Measurements from ENCODE around the gene CLMP.

Gene CLMP

DNA sequence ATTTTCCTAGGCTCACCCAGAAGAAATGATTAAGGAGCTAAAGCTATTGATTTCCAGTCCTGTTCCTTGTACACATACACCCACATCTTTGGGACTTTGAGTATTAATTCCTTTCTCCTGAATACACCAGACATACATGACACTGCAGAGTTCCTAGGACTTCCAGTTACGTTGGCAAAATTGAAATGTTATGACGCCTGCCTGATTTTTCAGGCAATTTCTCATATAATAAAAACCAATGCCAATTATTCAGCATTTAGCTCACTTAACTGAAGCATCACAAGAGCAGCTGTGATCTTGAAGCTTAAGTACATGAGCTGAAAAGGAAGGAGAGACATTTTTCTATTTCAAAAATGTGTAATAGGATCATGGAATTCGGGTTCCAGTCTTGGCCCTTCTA is 4.5 kb downstream of the CLMP start:
- no peak for DNase-seq (ENCODE audit: low read depth in 2 of 2)

DNA sequence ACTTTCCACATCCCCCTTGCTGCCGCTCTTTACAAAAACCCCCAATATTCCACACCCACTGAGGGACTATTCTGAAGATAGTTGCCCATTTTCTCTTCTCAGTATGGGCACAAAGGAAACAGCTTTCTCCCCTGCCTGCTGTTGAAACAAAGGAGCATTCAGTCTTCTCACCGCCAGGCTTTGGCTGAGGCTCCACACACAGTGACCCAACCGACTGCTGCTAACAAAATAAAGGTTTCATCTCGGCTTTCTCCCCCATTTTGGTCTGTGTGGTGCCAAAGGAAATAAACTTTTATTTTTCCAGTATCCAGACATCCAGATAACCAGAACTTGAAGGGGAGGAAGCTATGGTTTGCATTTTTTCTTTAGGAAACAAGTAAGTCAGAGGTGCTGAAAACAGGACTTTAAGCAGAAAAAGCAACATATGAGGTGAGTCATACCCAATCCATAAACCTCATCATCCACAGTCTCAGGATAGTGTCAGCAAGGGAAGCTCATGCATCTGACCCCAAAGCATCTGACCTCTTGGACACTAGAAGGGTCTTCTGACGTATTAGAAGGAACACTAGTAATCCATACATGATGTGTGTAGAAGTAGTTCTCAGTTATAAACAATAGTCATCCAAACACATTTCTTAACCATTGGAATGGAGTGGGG is 6.4 kb downstream of the CLMP start:
- DNase-seq (ENCODE audit: low read depth in 2 of 2) = no peak

GRCh38 chr11:123187665-123188507 is 7.2 kb downstream of the CLMP start:
- DNase-seq (ENCODE audit: low read depth in 2 of 2) = no peak

GRCh38 chr11:123187248-123187647 is 7.8 kb downstream of the CLMP start:
- no peak for DNase-seq (ENCODE audit: low read depth in 2 of 2)

- DNase-seq (ENCODE audit: low read depth in 2 of 2) = no peak
These were observed 8.8 kb downstream of the CLMP start for GRCh38 chr11:123186286-123186685.

GRCh38 chr11:123185326-123185725 is 9.7 kb downstream of the CLMP start:
- no peak for DNase-seq (ENCODE audit: low read depth in 2 of 2)

DNA sequence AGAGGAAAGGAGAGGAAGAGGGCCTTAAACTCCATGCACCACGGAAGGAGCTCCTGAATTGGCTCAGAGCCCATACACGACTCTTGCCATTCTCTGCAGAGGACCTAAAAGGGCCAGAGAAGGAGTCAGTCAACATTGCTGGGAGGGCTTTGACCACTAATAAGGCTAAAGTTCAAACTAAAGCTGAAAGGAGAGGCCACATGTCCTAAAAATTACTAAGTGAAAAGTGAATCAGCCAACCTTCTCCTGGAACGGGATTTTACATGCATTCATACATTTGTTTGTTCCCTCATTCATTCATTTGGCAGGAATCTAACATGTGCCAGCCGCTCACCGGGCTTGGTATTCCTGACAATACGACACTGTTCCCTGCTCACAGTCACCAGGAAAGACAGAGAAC is 10.5 kb downstream of the CLMP start:
- DNase-seq (ENCODE audit: low read depth in 2 of 2) = no peak

DNA sequence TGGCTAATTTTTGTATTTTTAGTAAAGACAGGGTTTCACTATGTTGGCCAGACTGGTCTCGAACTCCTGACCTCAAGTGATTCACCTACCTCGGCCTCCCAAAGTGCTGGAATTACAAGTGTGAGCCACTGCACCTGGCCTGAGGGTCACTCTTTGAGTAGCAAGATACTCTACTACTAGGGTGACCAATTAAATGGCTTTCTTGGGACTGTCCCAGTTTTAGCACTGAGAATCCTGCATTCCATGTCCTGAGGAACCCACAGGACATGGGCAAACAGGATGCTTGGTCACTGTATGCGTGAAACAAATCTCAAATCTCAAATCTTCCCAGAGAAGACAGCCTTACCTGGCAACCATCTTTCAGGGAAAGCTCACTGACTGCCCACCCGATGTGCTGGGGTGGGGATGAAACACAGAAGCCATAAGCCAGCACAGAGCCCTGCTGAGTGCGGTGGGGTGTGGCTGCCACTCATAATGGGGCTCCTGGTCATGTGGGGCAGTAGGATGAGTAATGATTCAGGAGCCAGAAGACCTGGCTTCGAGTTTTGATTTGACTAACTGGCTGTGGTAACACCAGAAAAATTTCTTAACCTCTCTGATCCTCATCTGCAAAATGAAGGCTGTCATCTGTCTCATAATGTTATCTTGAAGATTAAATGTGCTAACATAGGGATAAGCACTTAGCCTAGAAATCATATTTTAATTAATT is 11.5 kb downstream of the CLMP start:
- DNase-seq (ENCODE audit: low read depth in 2 of 2) = no peak

DNA sequence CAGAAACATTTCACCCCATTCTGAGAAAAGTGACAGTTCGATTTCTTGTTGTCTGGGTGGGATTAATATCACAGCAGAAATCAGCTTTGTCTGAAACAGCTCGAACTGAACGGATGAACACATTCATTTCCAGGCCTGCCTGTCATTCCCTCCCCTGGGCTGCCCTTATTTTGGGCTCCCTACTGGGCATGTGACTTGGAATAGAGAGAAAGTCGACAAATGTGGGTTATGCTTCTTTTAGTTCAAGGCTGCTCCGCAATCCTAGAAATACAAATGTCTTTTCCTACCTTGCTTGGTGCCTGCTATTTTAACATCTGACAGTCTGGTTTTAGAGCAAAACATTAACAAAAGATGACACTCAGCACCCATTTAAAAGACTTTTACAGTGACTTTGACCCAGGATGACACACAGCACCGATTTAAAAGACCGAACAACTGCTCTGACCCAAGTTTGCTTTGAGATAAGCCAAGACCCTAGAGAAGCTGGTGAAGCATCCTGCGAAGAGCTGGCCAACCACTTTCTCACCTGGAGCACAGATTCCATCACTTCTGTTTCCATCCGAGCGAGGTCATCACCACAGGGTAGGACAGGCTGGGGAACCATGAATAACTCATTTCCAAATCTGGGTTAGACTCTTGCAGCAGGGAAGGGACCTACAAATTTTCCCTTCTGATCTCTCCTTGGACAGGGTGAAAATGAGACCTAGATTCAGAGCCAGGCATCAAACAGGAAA is 13.1 kb downstream of the CLMP start:
- no peak for DNase-seq (ENCODE audit: low read depth in 2 of 2)

DNA sequence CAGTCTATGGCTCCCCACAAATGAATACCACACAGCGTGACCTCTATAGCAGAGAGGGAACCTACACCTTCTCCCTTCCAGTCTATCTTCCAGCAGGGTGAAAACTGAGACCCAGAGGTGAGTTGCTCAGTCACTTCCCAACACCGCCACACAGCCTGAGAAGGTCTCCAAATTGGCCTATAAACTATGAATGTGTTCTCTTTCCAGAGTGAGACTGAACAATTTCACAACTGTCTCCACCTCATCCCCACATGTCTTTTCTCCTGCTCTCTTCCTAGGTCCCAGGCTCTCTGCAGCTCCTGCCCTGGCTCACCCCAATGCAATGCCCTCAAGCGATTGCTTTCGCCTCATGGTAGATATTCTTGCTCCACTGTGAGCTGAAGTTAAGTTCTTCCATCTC is 14.0 kb downstream of the CLMP start:
- no peak for DNase-seq (ENCODE audit: low read depth in 2 of 2)

DNA sequence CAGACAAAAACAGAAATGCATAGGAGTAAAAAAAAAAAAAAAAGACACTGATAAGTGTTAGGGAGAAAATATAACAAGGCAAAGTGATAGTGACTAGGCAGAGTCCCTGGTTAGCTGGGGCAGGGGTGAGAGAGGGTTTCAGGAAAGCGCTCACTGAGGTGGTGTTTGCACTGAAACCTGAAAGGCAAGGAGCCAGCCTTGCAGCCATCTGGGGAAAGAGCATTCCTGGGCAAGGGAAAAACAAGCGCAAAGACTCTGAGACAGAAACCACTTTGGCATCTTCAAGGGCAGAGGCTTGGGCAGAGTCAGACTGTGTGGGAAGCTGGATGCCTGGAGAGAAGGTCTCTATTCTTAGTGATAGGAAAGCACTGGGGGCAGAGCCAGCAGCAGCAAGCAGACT is 14.5 kb downstream of the CLMP start:
- DNase-seq (ENCODE audit: low read depth in 2 of 2) = no peak

GRCh38 chr11:123180166-123180565 is 14.9 kb downstream of the CLMP start:
- no peak for DNase-seq (ENCODE audit: low read depth in 2 of 2)

DNA sequence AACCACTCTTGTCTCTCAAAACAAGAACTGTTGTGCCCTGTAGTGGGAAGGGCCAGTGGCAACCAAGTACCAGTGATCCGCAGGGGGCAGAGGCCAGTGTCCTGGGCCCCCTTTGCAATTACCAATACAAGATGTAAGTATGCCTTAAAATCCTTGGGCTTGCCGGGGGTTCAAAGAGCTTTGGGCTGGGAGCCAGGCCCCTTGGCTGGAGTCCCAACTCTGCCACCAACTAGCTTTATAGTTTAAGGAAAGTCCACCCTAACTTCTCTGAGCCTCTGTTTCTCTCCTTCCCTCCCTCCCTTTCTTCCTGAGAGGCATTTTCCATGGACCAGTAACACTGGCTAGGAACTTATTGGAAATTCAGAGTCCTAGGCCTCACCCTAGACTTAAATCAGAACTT is 15.5 kb downstream of the CLMP start:
- DNase-seq (ENCODE audit: low read depth in 2 of 2) = no peak

- no peak for DNase-seq (ENCODE audit: low read depth in 2 of 2)
These were observed 16.9 kb downstream of the CLMP start for GRCh38 chr11:123178186-123178585.

GRCh38 chr11:123176785-123177184 is 18.3 kb downstream of the CLMP start:
- no peak for DNase-seq (ENCODE audit: low read depth in 2 of 2)

GRCh38 chr11:123174196-123175183 is 20.6 kb downstream of the CLMP start:
- DNase-seq (ENCODE audit: low read depth in 2 of 2) = no peak

DNA sequence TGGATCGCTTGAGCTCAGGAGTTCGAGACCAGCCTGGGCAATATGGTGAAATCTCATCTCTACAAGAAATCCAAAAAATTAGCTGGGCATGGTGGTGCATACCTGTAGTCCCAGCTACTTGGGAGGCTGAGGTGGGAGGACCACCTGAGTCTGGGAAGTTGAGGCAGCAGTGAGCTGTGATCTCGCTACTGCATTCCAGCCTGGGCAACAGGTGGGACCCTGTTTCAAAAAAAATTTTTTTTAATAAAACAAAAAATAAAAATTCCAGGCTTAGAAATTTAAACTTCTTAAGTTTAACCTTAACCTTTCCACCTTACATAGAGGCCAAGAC is 21.2 kb downstream of the CLMP start:
- DNase-seq (ENCODE audit: low read depth in 2 of 2) = no peak

GRCh38 chr11:123173040-123173855 is 21.8 kb downstream of the CLMP start:
- DNase-seq (ENCODE audit: low read depth in 2 of 2) = no peak

GRCh38 chr11:123170929-123171328 is 24.1 kb downstream of the CLMP start:
- no peak for DNase-seq (ENCODE audit: low read depth in 2 of 2)

- DNase-seq (ENCODE audit: low read depth in 2 of 2) = no peak
These were observed 25.2 kb downstream of the CLMP start for GRCh38 chr11:123169821-123170220.

Measured in stimulated activated CD8-positive, alpha-beta memory T cell treated with anti-CD3 and anti-CD28 coated beads, Interleukin-7, amount 100 ng/mL, for 1 hour (primary cell).